ENCODE measurements around the gene FAM222B. TPM values are rescaled to one million over a fixed set of nuclear protein-coding genes. Genes with fewer than 3 reads are reported as not detected.

FAM222B gene
- total and polyA plus RNA-seq, 2 of the 4 experiments (the other 2 are of a cell fraction): 2.5 to 10.8 TPM

GRCh38 chr17:28747801-28748750, 94.5 kb downstream of the FAM222B start:
- H3K27ac ChIP-seq (ENCODE audit: insufficient read depth, low read length): no peak overlapping the region
- ATAC-seq (ENCODE audit: low read depth): no peak
- H3K9ac ChIP-seq (ENCODE audit: low read depth, low read length): no peak overlapping the region
- no peak overlapping the region for H2AK5ac ChIP-seq (ENCODE audit: low read depth, low read length)
- no peak overlapping the region for H4K91ac ChIP-seq (ENCODE audit: insufficient read depth, low read depth, low read length)
- no peak overlapping the region for H3K4me2 ChIP-seq (ENCODE audit: low read depth, low read length)
- peaks cover 13% of the 10 kb centered on the region for H3K4me1 ChIP-seq (ENCODE audit: control insufficient read depth, insufficient read depth, low read length)
- dilution Hi-C loops (cut with HindIII; ENCODE audit: low sequenced_read_pairs, unreplicated experiment): no loop called here
- no peak overlapping the region for H4K5ac ChIP-seq (ENCODE audit: low read depth, low read length)
- H3K36me3 ChIP-seq (ENCODE audit: control insufficient read depth, insufficient read depth, low read length): peaks cover 55% of the 10 kb centered on the region
- in situ Hi-C loops (cut with MboI; ENCODE audit: low sequenced_read_pairs): no loop called here
- H3K56ac ChIP-seq (ENCODE audit: extremely low read depth, insufficient read depth, low read length): no peak overlapping the region
- H3K79me1 ChIP-seq (ENCODE audit: low read depth in 1 of 2, low read length in 2 of 2): peaks cover 20 to 69% of the 10 kb centered on the region in 2 experiments
- H3K23ac ChIP-seq (ENCODE audit: low read depth, low read length): 0 out of 2 replicates have a peak overlapping the region, but pooled peaks have one; percentile 11
- H3K27me3 ChIP-seq (ENCODE audit: control insufficient read depth, insufficient read depth, low read length): no peaks in the 10 kb centered on the region
- TF ChIP-seq POLR2A (IDR thresholded peaks at IDR 0.05; ENCODE audit: low read depth, low read length) (no peak), CHD1 (IDR thresholded peaks at IDR 0.05; ENCODE audit: low read depth, low read length) (no peak), MAFK (IDR thresholded peaks at IDR 0.05; ENCODE audit: low read depth, low read length) (no peak), NFE2L2 (IDR thresholded peaks at IDR 0.05; ENCODE audit: low read depth, low read length) (no peak), SMC3 (IDR thresholded peaks at IDR 0.05; ENCODE audit: low read depth, low read length) (no peak), RAD21 (IDR thresholded peaks at IDR 0.05; ENCODE audit: low read length) (no peak), MXI1 (IDR thresholded peaks at IDR 0.05; ENCODE audit: borderline replicate concordance, low read depth, low read length) (no peak), MAZ (IDR thresholded peaks at IDR 0.05; ENCODE audit: borderline replicate concordance, low read depth, low read length) (no peak), CEBPB (IDR thresholded peaks at IDR 0.05; ENCODE audit: low read depth, low read length) (no peak), ELK1 (IDR thresholded peaks at IDR 0.05; ENCODE audit: borderline replicate concordance, low read depth, low read length) (no peak), USF2 (IDR thresholded peaks at IDR 0.05; ENCODE audit: low read depth, low read length) (no peak), RCOR1 (IDR thresholded peaks at IDR 0.05; ENCODE audit: insufficient replicate concordance, low read length) (no peak)
- TF ChIP-seq, protein P1, sequence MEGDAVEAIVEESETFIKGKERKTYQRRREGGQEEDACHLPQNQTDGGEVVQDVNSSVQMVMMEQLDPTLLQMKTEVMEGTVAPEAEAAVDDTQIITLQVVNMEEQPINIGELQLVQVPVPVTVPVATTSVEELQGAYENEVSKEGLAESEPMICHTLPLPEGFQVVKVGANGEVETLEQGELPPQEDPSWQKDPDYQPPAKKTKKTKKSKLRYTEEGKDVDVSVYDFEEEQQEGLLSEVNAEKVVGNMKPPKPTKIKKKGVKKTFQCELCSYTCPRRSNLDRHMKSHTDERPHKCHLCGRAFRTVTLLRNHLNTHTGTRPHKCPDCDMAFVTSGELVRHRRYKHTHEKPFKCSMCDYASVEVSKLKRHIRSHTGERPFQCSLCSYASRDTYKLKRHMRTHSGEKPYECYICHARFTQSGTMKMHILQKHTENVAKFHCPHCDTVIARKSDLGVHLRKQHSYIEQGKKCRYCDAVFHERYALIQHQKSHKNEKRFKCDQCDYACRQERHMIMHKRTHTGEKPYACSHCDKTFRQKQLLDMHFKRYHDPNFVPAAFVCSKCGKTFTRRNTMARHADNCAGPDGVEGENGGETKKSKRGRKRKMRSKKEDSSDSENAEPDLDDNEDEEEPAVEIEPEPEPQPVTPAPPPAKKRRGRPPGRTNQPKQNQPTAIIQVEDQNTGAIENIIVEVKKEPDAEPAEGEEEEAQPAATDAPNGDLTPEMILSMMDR (conservative IDR thresholded peaks at IDR 0.05; ENCODE audit: low read depth, low read length): no peak
- H3K4me3 ChIP-seq (ENCODE audit: insufficient read depth, low read depth, low read length): no peak overlapping the region
- no peak overlapping the region for H3K14ac ChIP-seq (replicated peaks; ENCODE audit: low read depth, low read length)
- H3K9me3 ChIP-seq (ENCODE audit: control insufficient read depth, insufficient read depth, low read length): no peaks in the 10 kb centered on the region
- ChIA-PET POLR2A (ENCODE audit: unreplicated experiment) (interaction anchor here (1.7 kb wide), 1 partner anchor 21 kb away, joined by 6 read pairs; no protein-coding TSS in a partner anchor), CTCF (interaction anchor here (0.7 to 5.4 kb wide), 3 partner anchors 15 to 20 kb away, joined by 3 to 60 read pairs (median 3); partner anchors contain the start of genes NEK8 and TLCD1)
- whole genome bisulfite sequencing, 2 experiments (ENCODE audit: extremely low coverage in 2 of 2, insufficient read length in 1 of 2): 93% methylated on average over 5 of the region's 18 CpGs; no CpG with 5 or more reads in 1 of the 2 experiments
- intact Hi-C loops (cut with micrococcal nuclease): no loop called here
- H2BK15ac ChIP-seq (ENCODE audit: low read depth, low read length): no peak overlapping the region
- no peak overlapping the region for H3K4ac ChIP-seq (ENCODE audit: low read depth, low read length)
- no peak overlapping the region for H4K8ac ChIP-seq (ENCODE audit: low read depth in 2 of 2, low read length in 2 of 2)
- no peak overlapping the region for H3K18ac ChIP-seq (ENCODE audit: low read depth, low read length)
- DNase-seq: no peak
- no peak overlapping the region for H2BK120ac ChIP-seq (ENCODE audit: low read depth, low read length)
- no peak overlapping the region for H2BK5ac ChIP-seq (ENCODE audit: low read depth, low read length, poor library complexity, severe bottlenecking)
- H2BK20ac ChIP-seq (ENCODE audit: low read depth, low read length): no peak overlapping the region
- H4K20me1 ChIP-seq (ENCODE audit: insufficient read depth, low read length): peaks cover 83% of the 10 kb centered on the region
- H3K9me1 ChIP-seq (ENCODE audit: insufficient read depth, low read length): peaks cover 8% of the 10 kb centered on the region; the same call in 1 of the 2 replicates
- no peak overlapping the region for H2AFZ ChIP-seq (replicated peaks; ENCODE audit: low read length, poor library complexity)
- H2AK9ac ChIP-seq (replicated peaks; ENCODE audit: low read depth, low read length, poor library complexity): no peak overlapping the region
- BruUV-seq (replicated peaks): no TSS peak

Data from IMR-90 (cell line).